SK-N-SH (cell line): ENCODE data around the gene NANOS2. TPM values are rescaled to one million over a fixed set of nuclear protein-coding genes. Genes with fewer than 3 reads are reported as not detected.

ENCODE experiments used
- CTCF ChIA-PET: fragments of 300-600, 350-600 bp; formaldehyde crosslinking; extraction: SDS; loops from one replicate; lab custom pipeline; 2021; lab: Yijun Ruan, JAX
- POLR2A ChIA-PET: fragments of 350-600 bp; sonication (Branson Sonifier 250); formaldehyde crosslinking; extraction: SDS; loops from one replicate; lab custom pipeline; 2020; ENCODE audit warnings: antibody characterized with exemption, inconsistent platforms; lab: Yijun Ruan, JAX
- DNase-seq: peaks from one replicate; pipeline ENCODE4 v3.0.0; 2012
- H2AFZ ChIP-seq: fragments of 200-600 bp; sonication (generic); 2 replicates; pipeline ENCODE4 v1.8.1; 2016; ENCODE audit warnings: antibody characterized with exemption, mild to moderate bottlenecking, low read depth
- H3F3A ChIP-seq: fragments of 200-600 bp; sonication (generic); replicated peaks from 2 replicates; pipeline ENCODE3; 2016; ENCODE audit warnings: antibody characterized with exemption, mild to moderate bottlenecking; ENCODE audit not compliant: insufficient read depth
- H3K27ac ChIP-seq, 2 experiments: fragments of 200-500 bp in 1 of 2; fragments of 200-600 bp in 1 of 2; sonication (Bioruptor generic) in 1 of 2; sonication (generic), shearing (Covaris generic) in 1 of 2; 2 replicates each; pipeline versions ENCODE4 v1.5.1 to v1.6.1; 2014 to 2016; ENCODE audit warnings: low read depth in 2 of 2, inconsistent platforms in 1 of 2, low read length in 1 of 2, mild to moderate bottlenecking in 1 of 2, mixed read lengths in 1 of 2
- H3K27me3 ChIP-seq: fragments of 200-600 bp; sonication (generic), shearing (Covaris generic); 2 replicates; pipeline ENCODE4 v1.6.1; 2016; ENCODE audit warnings: mixed run types; ENCODE audit not compliant: insufficient read depth
- H3K36me3 ChIP-seq, 2 experiments: fragments of 200-500 bp in 1 of 2; fragments of 200-600 bp in 1 of 2; sonication (Bioruptor generic) in 1 of 2; sonication (generic) in 1 of 2; replicated peaks in 1 of 2; 2 replicates each; pipeline versions ENCODE3 to v1.5.1; 2014 to 2016; ENCODE audit warnings: low read length in 1 of 2, mild to moderate bottlenecking in 1 of 2; ENCODE audit not compliant: insufficient read depth in 2 of 2, control insufficient read depth in 1 of 2
- H3K4me1 ChIP-seq, 2 experiments: fragments of 200-500 bp in 1 of 2; fragments of 200-600 bp in 1 of 2; sonication (Bioruptor generic) in 1 of 2; sonication (generic), shearing (Covaris generic) in 1 of 2; 2 replicates each; pipeline versions ENCODE4 v1.5.1 to v1.6.1; 2014 to 2016; ENCODE audit warnings: low read depth in 1 of 2, low read length in 1 of 2, mixed run types in 1 of 2; ENCODE audit not compliant: insufficient read depth in 2 of 2, control insufficient read depth in 1 of 2
- H3K4me2 ChIP-seq: fragments of 200-600 bp; sonication (generic), shearing (Covaris generic); 2 replicates; pipeline ENCODE4 v1.6.1; 2017; ENCODE audit warnings: mixed run types
- H3K4me3 ChIP-seq, 2 experiments: fragments of 200-500 bp in 1 of 2; fragments of 200-600 bp in 1 of 2; sonication (Bioruptor generic) in 1 of 2; sonication (generic), shearing (Covaris generic) in 1 of 2; 2 replicates each; pipeline versions ENCODE4 v1.5.1 to v1.8.1; 2014 to 2016; ENCODE audit warnings: low read depth in 2 of 2, inconsistent platforms in 1 of 2, low read length in 1 of 2, mild to moderate bottlenecking in 1 of 2, mixed read lengths in 1 of 2, moderate library complexity in 1 of 2
- H3K79me2 ChIP-seq: fragments of 200-600 bp; sonication (generic); 2 replicates; pipeline ENCODE4 v1.8.1; 2017; ENCODE audit warnings: mild to moderate bottlenecking; ENCODE audit not compliant: insufficient read depth
- H3K9ac ChIP-seq: fragments of 200-600 bp; sonication (generic); 2 replicates; pipeline ENCODE4 v1.6.1; 2017; ENCODE audit warnings: mixed run types
- H3K9me2 ChIP-seq: fragments of 200-600 bp; sonication (generic); 2 replicates; pipeline ENCODE4 v1.6.1; 2017; ENCODE audit warnings: mixed run types
- H3K9me3 ChIP-seq: fragments of 200-600 bp; sonication (generic); 2 replicates; pipeline ENCODE4 v1.6.1; 2017; ENCODE audit warnings: mixed run types, mild to moderate bottlenecking, moderate library complexity
- H4K20me1 ChIP-seq: fragments of 200-600 bp; sonication (generic); 2 replicates; pipeline ENCODE4 v1.6.1; 2017; ENCODE audit warnings: mild to moderate bottlenecking, mixed run types; ENCODE audit not compliant: insufficient read depth
- CHD2 ChIP-seq: fragments of 150-350 bp; IDR thresholded peaks from 2 replicates; pipeline ENCODE4 v1.6.1; 2018; ENCODE audit warnings: low read length; ENCODE audit not compliant: partially characterized antibody
- EP300 ChIP-seq, 2 experiments: IDR thresholded peaks; 2 replicates each; pipeline versions ENCODE4 v1.4.0 to v1.6.1; 2012; ENCODE audit warnings: borderline replicate concordance in 1 of 2, low read depth in 1 of 2, low read length in 1 of 2
- EZH2phosphoT487 ChIP-seq: fragments of 200-600 bp; sonication (generic); IDR thresholded peaks from 2 replicates; pipeline ENCODE4 v1.6.1; 2017; ENCODE audit warnings: low read depth, mixed run types, mild to moderate bottlenecking, antibody characterized with exemption, moderate library complexity, borderline replicate concordance
- FOSL2 ChIP-seq: IDR thresholded peaks from 2 replicates; pipeline ENCODE4 v1.4.0; 2012; ENCODE audit warnings: low read depth, mild to moderate bottlenecking, moderate library complexity, borderline replicate concordance
- FOXM1 ChIP-seq: IDR thresholded peaks from 2 replicates; pipeline ENCODE4 v1.4.0; 2012; ENCODE audit warnings: low read depth, mild to moderate bottlenecking
- GABPA ChIP-seq: IDR thresholded peaks from 2 replicates; pipeline ENCODE4 v1.4.0; 2012; ENCODE audit warnings: low read depth, mild to moderate bottlenecking
- GATA2 ChIP-seq: sonication (generic); formaldehyde crosslinking; IDR thresholded peaks from 2 replicates; pipeline ENCODE4 v1.5.0; 2020; ENCODE audit warnings: mild to moderate bottlenecking, missing genetic modification reagents
- JUND ChIP-seq: IDR thresholded peaks from 2 replicates; pipeline ENCODE4 v1.4.0; 2012
- MXI1 ChIP-seq: IDR thresholded peaks from 2 replicates; pipeline ENCODE4 v1.6.1; 2012; ENCODE audit warnings: mild to moderate bottlenecking, low read depth, low read length, improper control_type of control experiment
- NFIC ChIP-seq: IDR thresholded peaks from 2 replicates; pipeline ENCODE4 v1.4.0; 2012; ENCODE audit warnings: borderline replicate concordance
- NRF1 ChIP-seq: IDR thresholded peaks from 2 replicates; pipeline ENCODE4 v1.6.1; 2012; ENCODE audit warnings: low read depth, mild to moderate bottlenecking, low read length
- POLR2AphosphoS5 ChIP-seq: IDR thresholded peaks from 2 replicates; pipeline ENCODE4 v1.6.1; 2012; ENCODE audit warnings: low read depth, low read length
- RAD21 ChIP-seq: IDR thresholded peaks from 2 replicates; pipeline ENCODE4 v1.6.1; 2012; ENCODE audit warnings: mild to moderate bottlenecking, low read length
- RCOR1 ChIP-seq: fragments of 150-350 bp; IDR thresholded peaks from 2 replicates; pipeline ENCODE4 v1.6.1; 2017; ENCODE audit warnings: antibody characterized with exemption, low read length
- RFX5 ChIP-seq: IDR thresholded peaks from 2 replicates; pipeline ENCODE4 v1.6.1; 2012; ENCODE audit warnings: mild to moderate bottlenecking, improper control_type of control experiment, low read length
- RXRA ChIP-seq: IDR thresholded peaks from 2 replicates; pipeline ENCODE4 v1.4.0; 2012; ENCODE audit warnings: low read depth, mild to moderate bottlenecking, borderline replicate concordance
- TAF1 ChIP-seq: IDR thresholded peaks from 2 replicates; pipeline ENCODE4 v1.6.1; 2012; ENCODE audit warnings: low read depth, mild to moderate bottlenecking, low read length, moderate library complexity, borderline replicate concordance
- TCF12 ChIP-seq: IDR thresholded peaks from 2 replicates; pipeline ENCODE4 v1.4.0; 2012
- WGBS: methylation state at CpG from one replicate; pipeline ENCODE4 v1.1.6; 2017; ENCODE audit warnings: low lambda C conversion rate; 5-methylcytosine and 5-hydroxymethylcytosine counted together
- polyA plus RNA-seq, 3 experiments: library from polyadenylated mRNA; depleted of rRNA; stranded (reverse); fragments of >200 nt; gene quantifications; 2 replicates each; pipeline ENCODE4 v1.2.3, GENCODE V29; 2012
- TF ChIP-seq, protein P1 (sequence below): fragments of 150-350 bp; IDR thresholded peaks from 2 replicates; pipeline ENCODE4 v1.6.1; 2017; ENCODE audit warnings: antibody characterized with exemption, low read length, low read depth, borderline replicate concordance
- TF ChIP-seq, protein P2 (sequence below): IDR thresholded peaks from 2 replicates; pipeline ENCODE4 v1.6.1; 2012; ENCODE audit warnings: mild to moderate bottlenecking, low read depth, low read length, moderate library complexity

Gene NANOS2
- polyA plus RNA-seq, 1 of the 3 experiments (the other 2 are of a cell fraction): not detected

DNA sequence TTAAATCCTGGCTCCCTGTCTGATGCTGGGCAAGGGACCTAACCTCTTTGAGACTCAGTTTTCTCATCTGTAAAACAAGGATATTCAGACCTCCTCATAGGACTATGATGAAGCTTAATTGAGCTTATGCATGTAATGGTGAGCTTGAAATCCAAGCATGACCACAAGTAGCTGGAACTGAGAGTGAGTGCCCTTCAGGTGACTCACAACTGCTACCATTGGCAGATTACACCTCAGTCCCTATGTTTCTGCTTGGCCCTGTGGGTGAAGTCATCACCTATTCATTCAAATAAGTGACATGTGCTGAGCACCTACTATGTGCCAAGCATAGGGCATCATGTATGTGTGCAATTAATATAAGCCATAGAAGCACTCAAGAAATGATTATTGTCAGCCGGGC, 33.3 kb upstream of the NANOS2 start:
- H3K4me2 ChIP-seq: no peak overlapping the region
- no peaks in the 10 kb centered on the region; a peak in 1 of 4 replicates for H3K4me1 ChIP-seq
- CTCF ChIA-PET: interaction anchor here (0.9 to 1.2 kb wide), 3 partner anchors 9 to 18 kb away, joined by 3 read pairs; no protein-coding TSS in a partner anchor
- peaks cover 0 to 32% of the 10 kb centered on the region in 2 experiments for H3K36me3 ChIP-seq
- no peak overlapping the region for H3K9ac ChIP-seq
- TF ChIP-seq MXI1: no peak
- TF ChIP-seq RXRA: no peak
- TF ChIP-seq FOSL2: peak; percentile 36; the same call in 1 of the 2 replicates
- no peak for TF ChIP-seq GATA2 (CRISPR knock-in tag)
- no peak for TF ChIP-seq EZH2phosphoT487
- no peaks in the 10 kb centered on the region for H4K20me1 ChIP-seq
- H2AFZ ChIP-seq: no peak overlapping the region
- no peaks in the 10 kb centered on the region for H3K79me2 ChIP-seq
- H3K27me3 ChIP-seq: no peaks in the 10 kb centered on the region
- POLR2A ChIA-PET: no interaction called here
- no peak overlapping the region for H3K27ac ChIP-seq
- no peak for DNase-seq
- 100% methylated on average over 1 of the region's 1 CpG for WGBS
- no peaks in the 10 kb centered on the region for H3F3A ChIP-seq
- no peaks in the 10 kb centered on the region for H3K9me2 ChIP-seq
- H3K9me3 ChIP-seq: no peaks in the 10 kb centered on the region
- H3K4me3 ChIP-seq: no peak overlapping the region

DNA sequence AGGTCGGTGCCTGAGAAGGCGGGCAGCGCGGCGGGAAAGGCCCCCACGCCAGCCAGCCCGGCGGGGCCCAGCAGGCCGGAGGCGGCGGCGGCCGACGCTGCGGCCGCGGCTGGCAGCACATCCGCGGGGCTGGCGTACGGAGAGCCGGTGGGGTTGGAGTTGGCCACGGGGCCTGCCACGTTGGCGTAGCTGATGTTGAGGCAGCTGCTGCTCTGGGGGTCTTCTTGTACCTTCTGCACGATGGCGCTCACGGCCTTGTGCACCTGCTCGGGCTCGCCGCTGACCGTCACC, 25.9 kb upstream of the NANOS2 start:
- Histone ChIP-seq H3K27me3 (no peaks in the 10 kb centered on the region), H3K4me3 (no peak overlapping the region), H3K4me2 (no peak overlapping the region), H3F3A (no peaks in the 10 kb centered on the region), H2AFZ (no peak overlapping the region), H3K9me3 (no peaks in the 10 kb centered on the region), H3K4me1 (no peaks in the 10 kb centered on the region), H3K79me2 (no peaks in the 10 kb centered on the region), H3K36me3 (peaks cover 3 to 9% of the 10 kb centered on the region in 2 experiments), H3K9ac (no peak overlapping the region), H3K27ac (no peak overlapping the region), H4K20me1 (no peaks in the 10 kb centered on the region), H3K9me2 (no peaks in the 10 kb centered on the region)
- ChIA-PET CTCF (no interaction called here), POLR2A (no interaction called here)
- TF ChIP-seq GATA2 (CRISPR knock-in tag) (no peak), RCOR1 (no peak), RFX5 (no peak), EP300 (IDR thresholded peaks at IDR 0.05; ENCODE audit: borderline replicate concordance in 1 of 2, low read depth in 1 of 2, low read length in 1 of 2) (no peak), MXI1 (no peak), FOXM1 (no peak), FOSL2 (no peak), TAF1 (no peak), NRF1 (no peak), TCF12 (no peak), RAD21 (no peak), POLR2AphosphoS5 (no peak), GABPA (no peak), JUND (no peak), NFIC (no peak), CHD2 (no peak)
- TF ChIP-seq, protein P1, sequence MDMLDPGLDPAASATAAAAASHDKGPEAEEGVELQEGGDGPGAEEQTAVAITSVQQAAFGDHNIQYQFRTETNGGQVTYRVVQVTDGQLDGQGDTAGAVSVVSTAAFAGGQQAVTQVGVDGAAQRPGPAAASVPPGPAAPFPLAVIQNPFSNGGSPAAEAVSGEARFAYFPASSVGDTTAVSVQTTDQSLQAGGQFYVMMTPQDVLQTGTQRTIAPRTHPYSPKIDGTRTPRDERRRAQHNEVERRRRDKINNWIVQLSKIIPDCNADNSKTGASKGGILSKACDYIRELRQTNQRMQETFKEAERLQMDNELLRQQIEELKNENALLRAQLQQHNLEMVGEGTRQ: no peak
- TF ChIP-seq, protein P2, sequence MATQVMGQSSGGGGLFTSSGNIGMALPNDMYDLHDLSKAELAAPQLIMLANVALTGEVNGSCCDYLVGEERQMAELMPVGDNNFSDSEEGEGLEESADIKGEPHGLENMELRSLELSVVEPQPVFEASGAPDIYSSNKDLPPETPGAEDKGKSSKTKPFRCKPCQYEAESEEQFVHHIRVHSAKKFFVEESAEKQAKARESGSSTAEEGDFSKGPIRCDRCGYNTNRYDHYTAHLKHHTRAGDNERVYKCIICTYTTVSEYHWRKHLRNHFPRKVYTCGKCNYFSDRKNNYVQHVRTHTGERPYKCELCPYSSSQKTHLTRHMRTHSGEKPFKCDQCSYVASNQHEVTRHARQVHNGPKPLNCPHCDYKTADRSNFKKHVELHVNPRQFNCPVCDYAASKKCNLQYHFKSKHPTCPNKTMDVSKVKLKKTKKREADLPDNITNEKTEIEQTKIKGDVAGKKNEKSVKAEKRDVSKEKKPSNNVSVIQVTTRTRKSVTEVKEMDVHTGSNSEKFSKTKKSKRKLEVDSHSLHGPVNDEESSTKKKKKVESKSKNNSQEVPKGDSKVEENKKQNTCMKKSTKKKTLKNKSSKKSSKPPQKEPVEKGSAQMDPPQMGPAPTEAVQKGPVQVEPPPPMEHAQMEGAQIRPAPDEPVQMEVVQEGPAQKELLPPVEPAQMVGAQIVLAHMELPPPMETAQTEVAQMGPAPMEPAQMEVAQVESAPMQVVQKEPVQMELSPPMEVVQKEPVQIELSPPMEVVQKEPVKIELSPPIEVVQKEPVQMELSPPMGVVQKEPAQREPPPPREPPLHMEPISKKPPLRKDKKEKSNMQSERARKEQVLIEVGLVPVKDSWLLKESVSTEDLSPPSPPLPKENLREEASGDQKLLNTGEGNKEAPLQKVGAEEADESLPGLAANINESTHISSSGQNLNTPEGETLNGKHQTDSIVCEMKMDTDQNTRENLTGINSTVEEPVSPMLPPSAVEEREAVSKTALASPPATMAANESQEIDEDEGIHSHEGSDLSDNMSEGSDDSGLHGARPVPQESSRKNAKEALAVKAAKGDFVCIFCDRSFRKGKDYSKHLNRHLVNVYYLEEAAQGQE: no peak
- WGBS: 98% methylated on average over 13 of the region's 32 CpGs
- no peak for DNase-seq
